ENCODE results near the gene PNPO.

Gene PNPO

GRCh38 chr17:47949946-47950345 lies 8.6 kb downstream of the PNPO start:
- no peak for DNase-seq (ENCODE audit: low read depth)

GRCh38 chr17:47950448-47950847 lies 9.1 kb downstream of the PNPO start:
- DNase-seq (ENCODE audit: low read depth): no peak

GRCh38 chr17:47952171-47953021 lies 11.0 kb downstream of the PNPO start:
- DNase-seq (ENCODE audit: low read depth): no peak

- no peak for DNase-seq (ENCODE audit: low read depth)
These were observed 12.5 kb downstream of the PNPO start for GRCh38 chr17:47953909-47954308.

GRCh38 chr17:47955497-47956461 lies 14.4 kb downstream of the PNPO start:
- no peak for DNase-seq (ENCODE audit: low read depth)

GRCh38 chr17:47956791-47957590 lies 15.6 kb downstream of the PNPO start:
- DNase-seq (ENCODE audit: low read depth): no peak

GRCh38 chr17:47957591-47958490 lies 16.5 kb downstream of the PNPO start, which contains the start of gene PRR15L:
Gene PRR15L (minus strand): TSS chr17:47957883. CDS start chr17:47953234, 4,649 bp downstream.
- DNase-seq (ENCODE audit: low read depth): no peak

- no peak for DNase-seq (ENCODE audit: low read depth)
These were observed 18.7 kb downstream of the PNPO start for GRCh38 chr17:47959825-47960655.

- DNase-seq (ENCODE audit: low read depth): no peak
These were observed 20.0 kb downstream of the PNPO start for GRCh38 chr17:47961406-47961805.

- DNase-seq (ENCODE audit: low read depth): no peak
These were observed 21.5 kb downstream of the PNPO start for GRCh38 chr17:47962901-47963300.

GRCh38 chr17:47964856-47965255 lies 23.5 kb downstream of the PNPO start:
- DNase-seq (ENCODE audit: low read depth): no peak

- DNase-seq (ENCODE audit: low read depth): no peak
These were observed 24.7 kb downstream of the PNPO start for GRCh38 chr17:47966079-47966519.

- DNase-seq (ENCODE audit: low read depth): peak; percentile 48
These were observed 26.4 kb downstream of the PNPO start for GRCh38 chr17:47967607-47968252.

- DNase-seq (ENCODE audit: low read depth): no peak
These were observed 27.5 kb downstream of the PNPO start for GRCh38 chr17:47968836-47969235.

GRCh38 chr17:47969930-47970724 lies 28.8 kb downstream of the PNPO start:
- no peak for DNase-seq (ENCODE audit: low read depth)

- peak; percentile 94 for DNase-seq (ENCODE audit: low read depth)
These were observed 29.5 kb downstream of the PNPO start, which contains the start of gene CDK5RAP3 for GRCh38 chr17:47970725-47971499. Gene CDK5RAP3 (plus strand): TSS chr17:47971113. CDS start chr17:47971147, 34 bp downstream.

GRCh38 chr17:47973541-47973940 lies 32.2 kb downstream of the PNPO start:
- no peak for DNase-seq (ENCODE audit: low read depth)
